ENCODE results near the gene ARMC3. TPM values are rescaled to one million over a fixed set of nuclear protein-coding genes. Genes with fewer than 3 reads are reported as not detected.

The ARMC3 gene
- total RNA-seq, 2 experiments from 2014 or later = not detected

DNA sequence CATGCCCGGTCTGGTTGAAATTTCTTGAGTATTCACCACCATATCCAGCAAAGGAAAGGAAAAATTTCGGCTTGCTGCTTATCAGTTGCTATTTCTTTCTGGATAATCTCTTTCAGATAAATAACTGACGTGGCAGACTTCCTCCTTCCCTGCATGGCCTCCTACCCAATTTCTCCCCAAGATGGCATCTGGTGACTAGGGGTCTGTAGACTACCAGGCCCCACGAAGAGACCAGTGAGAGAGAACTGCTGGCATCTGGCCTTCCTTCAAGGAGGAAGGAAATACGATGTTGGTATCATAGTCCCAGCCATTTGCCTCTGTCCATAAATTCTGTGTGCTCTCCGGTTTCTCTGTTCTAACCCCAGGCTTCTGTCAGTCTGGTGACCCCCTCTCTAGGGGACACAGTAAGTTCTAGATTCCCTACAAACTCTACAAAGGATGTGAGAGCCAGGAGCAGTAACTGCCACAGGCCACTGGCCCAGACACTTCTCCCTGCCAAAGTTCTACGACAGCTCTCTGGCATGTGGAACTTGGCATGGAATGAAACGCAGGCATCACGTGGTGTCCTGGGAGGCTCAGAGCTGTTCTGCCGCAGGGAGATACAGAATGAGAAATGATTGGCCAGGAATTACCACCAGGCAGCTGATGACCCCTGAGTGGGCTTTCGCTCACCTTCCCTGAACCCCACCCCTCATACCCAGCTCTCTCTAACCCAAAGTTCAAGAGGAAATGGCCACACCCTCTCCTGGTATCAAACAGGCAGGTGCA is 137.5 kb downstream of the ARMC3 start:
- no peak overlapping the region for H3K4me3 ChIP-seq (ENCODE audit: low read depth, low read length, poor library complexity, severe bottlenecking)
- intact Hi-C loops (cut with micrococcal nuclease; ENCODE audit: unreplicated experiment) = loop anchor here (10.0 kb wide), 1 partner anchor 491 kb away; no protein-coding TSS in a partner anchor
- no peaks in the 10 kb centered on the region for H3K4me1 ChIP-seq (ENCODE audit: insufficient read depth, low read length, poor library complexity, severe bottlenecking)
- no peaks in the 10 kb centered on the region for H4K20me1 ChIP-seq (ENCODE audit: insufficient read depth, low read length)
- no peak for DNase-seq (ENCODE audit: low spot score)
- no peaks in the 10 kb centered on the region for H3K79me2 ChIP-seq (ENCODE audit: insufficient read depth, low read depth, low read length)
- TF ChIP-seq EZH2phosphoT487 (IDR thresholded peaks at IDR 0.05; ENCODE audit: borderline replicate concordance, low read depth, low read length) = no peak
- TF ChIP-seq, protein P1, sequence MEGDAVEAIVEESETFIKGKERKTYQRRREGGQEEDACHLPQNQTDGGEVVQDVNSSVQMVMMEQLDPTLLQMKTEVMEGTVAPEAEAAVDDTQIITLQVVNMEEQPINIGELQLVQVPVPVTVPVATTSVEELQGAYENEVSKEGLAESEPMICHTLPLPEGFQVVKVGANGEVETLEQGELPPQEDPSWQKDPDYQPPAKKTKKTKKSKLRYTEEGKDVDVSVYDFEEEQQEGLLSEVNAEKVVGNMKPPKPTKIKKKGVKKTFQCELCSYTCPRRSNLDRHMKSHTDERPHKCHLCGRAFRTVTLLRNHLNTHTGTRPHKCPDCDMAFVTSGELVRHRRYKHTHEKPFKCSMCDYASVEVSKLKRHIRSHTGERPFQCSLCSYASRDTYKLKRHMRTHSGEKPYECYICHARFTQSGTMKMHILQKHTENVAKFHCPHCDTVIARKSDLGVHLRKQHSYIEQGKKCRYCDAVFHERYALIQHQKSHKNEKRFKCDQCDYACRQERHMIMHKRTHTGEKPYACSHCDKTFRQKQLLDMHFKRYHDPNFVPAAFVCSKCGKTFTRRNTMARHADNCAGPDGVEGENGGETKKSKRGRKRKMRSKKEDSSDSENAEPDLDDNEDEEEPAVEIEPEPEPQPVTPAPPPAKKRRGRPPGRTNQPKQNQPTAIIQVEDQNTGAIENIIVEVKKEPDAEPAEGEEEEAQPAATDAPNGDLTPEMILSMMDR (conservative IDR thresholded peaks at IDR 0.05; ENCODE audit: low read length) = no peak
- H2AFZ ChIP-seq (ENCODE audit: low read length) = no peak overlapping the region
- no peaks in the 10 kb centered on the region for H3K36me3 ChIP-seq (ENCODE audit: insufficient read depth, low read length)
- no TSS peak for BruUV-seq (replicated peaks)
- H3K27ac ChIP-seq (ENCODE audit: low read depth, low read length, poor library complexity, severe bottlenecking) = no peak overlapping the region
- POLR2A ChIA-PET = interaction anchor here (0.6 kb wide), 1 partner anchor 610 kb away, joined by 3 read pairs; no protein-coding TSS in a partner anchor
- no peaks in the 10 kb centered on the region for H3K9me2 ChIP-seq (ENCODE audit: insufficient read depth, low read length)
- H3K4me2 ChIP-seq (ENCODE audit: low read length) = no peak overlapping the region
- H3K9me3 ChIP-seq (ENCODE audit: low read length) = no peaks in the 10 kb centered on the region
- CTCF ChIA-PET (ENCODE audit: unreplicated experiment) = no interaction called here

GRCh38 chr10:23067337-23067736 is 139.5 kb downstream of the ARMC3 start:
- BruUV-seq (replicated peaks) = no TSS peak
- POLR2A ChIA-PET = no interaction called here
- Histone ChIP-seq H4K20me1 (ENCODE audit: insufficient read depth, low read length) (no peaks in the 10 kb centered on the region), H3K79me2 (ENCODE audit: insufficient read depth, low read depth, low read length) (no peaks in the 10 kb centered on the region), H3K4me1 (ENCODE audit: insufficient read depth, low read length, poor library complexity, severe bottlenecking) (no peaks in the 10 kb centered on the region), H3K9me3 (ENCODE audit: low read length) (no peaks in the 10 kb centered on the region), H3K4me3 (ENCODE audit: low read depth, low read length, poor library complexity, severe bottlenecking) (no peak overlapping the region), H3K4me2 (ENCODE audit: low read length) (no peak overlapping the region), H3K9me2 (ENCODE audit: insufficient read depth, low read length) (no peaks in the 10 kb centered on the region), H3K27ac (ENCODE audit: low read depth, low read length, poor library complexity, severe bottlenecking) (no peak overlapping the region), H2AFZ (ENCODE audit: low read length) (no peak overlapping the region), H3K36me3 (ENCODE audit: insufficient read depth, low read length) (no peaks in the 10 kb centered on the region)
- TF ChIP-seq, protein P1 (conservative IDR thresholded peaks at IDR 0.05; ENCODE audit: low read length) = no peak
- TF ChIP-seq EZH2phosphoT487 (IDR thresholded peaks at IDR 0.05; ENCODE audit: borderline replicate concordance, low read depth, low read length) = no peak
- DNase-seq (ENCODE audit: low spot score) = no peak
- intact Hi-C loops (cut with micrococcal nuclease; ENCODE audit: unreplicated experiment) = loop anchor here (10.0 kb wide), 1 partner anchor 493 kb away; no protein-coding TSS in a partner anchor
- CTCF ChIA-PET (ENCODE audit: unreplicated experiment) = no interaction called here

Measured in OCI-LY7 (cell line).